HG02642 (cell line): Measurements from ENCODE around the gene RPRD1B.

ENCODE experiments used
- ATAC-seq: cut with Tn5 transposase; IDR thresholded peaks from one replicate; pipeline ENCODE4 v1.9.1; 2021; ENCODE audit warnings: mild to moderate bottlenecking; ENCODE audit not compliant: unreplicated experiment, poor library complexity

RPRD1B gene

GRCh38 chr20:38066969-38067716 lies 33.6 kb downstream of the RPRD1B start:
- no peak for ATAC-seq

GRCh38 chr20:38067717-38068365 lies 34.3 kb downstream of the RPRD1B start:
- ATAC-seq: no peak

- no peak for ATAC-seq
Observed at GRCh38 chr20:38072898-38073297, 39.4 kb downstream of the RPRD1B start.

- ATAC-seq: peak; percentile 48
Observed at GRCh38 chr20:38073307-38074071, 39.9 kb downstream of the RPRD1B start.

- ATAC-seq: no peak
Observed at GRCh38 chr20:38075161-38075998, 41.8 kb downstream of the RPRD1B start.

- ATAC-seq: no peak
Observed at GRCh38 chr20:38076548-38076947, 43.0 kb downstream of the RPRD1B start.

GRCh38 chr20:38078084-38078483 lies 44.5 kb downstream of the RPRD1B start:
- ATAC-seq: no peak

- ATAC-seq: no peak
Observed at GRCh38 chr20:38079353-38079752, 45.8 kb downstream of the RPRD1B start.

- no peak for ATAC-seq
Observed at GRCh38 chr20:38081575-38081974, 48.0 kb downstream of the RPRD1B start.

- no peak for ATAC-seq
Observed at GRCh38 chr20:38082894-38083293, 49.3 kb downstream of the RPRD1B start.

- ATAC-seq: no peak
Observed at GRCh38 chr20:38083338-38084048, 49.9 kb downstream of the RPRD1B start.

GRCh38 chr20:38084425-38084951 lies 50.9 kb downstream of the RPRD1B start:
- no peak for ATAC-seq

- no peak for ATAC-seq
Observed at GRCh38 chr20:38085026-38085425, 51.5 kb downstream of the RPRD1B start.

- ATAC-seq: no peak
Observed at GRCh38 chr20:38089500-38089899, 56.0 kb downstream of the RPRD1B start.

GRCh38 chr20:38090061-38090460 lies 56.5 kb downstream of the RPRD1B start:
- no peak for ATAC-seq

- ATAC-seq: no peak
Observed at GRCh38 chr20:38091441-38092216, 58.1 kb downstream of the RPRD1B start.

GRCh38 chr20:38092260-38092857 lies 58.8 kb downstream of the RPRD1B start:
- no peak for ATAC-seq

GRCh38 chr20:38092915-38093314 lies 59.4 kb downstream of the RPRD1B start:
- no peak for ATAC-seq
